Measurements from ENCODE around the gene NXPH1.

NXPH1 gene

GRCh38 chr7:8440670-8441069 is 7.3 kb downstream of the NXPH1 start:
- Histone ChIP-seq H3K27me3 (ENCODE audit: control insufficient read depth, insufficient read depth, low read length) (peaks cover 92% of the 10 kb centered on the region), H3K4me3 (ENCODE audit: low read depth, low read length) (peak overlapping the region; percentile 70), H3K9ac (ENCODE audit: low read depth, low read length) (no peak overlapping the region), H3K4me1 (ENCODE audit: control insufficient read depth, insufficient read depth, low read length) (peaks cover 14% of the 10 kb centered on the region), H3K36me3 (ENCODE audit: control insufficient read depth, insufficient read depth, low read length) (no peaks in the 10 kb centered on the region), H3K9me3 (ENCODE audit: control insufficient read depth, insufficient read depth, low read length) (no peaks in the 10 kb centered on the region)

- Histone ChIP-seq H3K27me3 (ENCODE audit: control insufficient read depth, insufficient read depth, low read length) (peaks cover 92% of the 10 kb centered on the region), H3K4me3 (ENCODE audit: low read depth, low read length) (peak overlapping the region; percentile 70), H3K9me3 (ENCODE audit: control insufficient read depth, insufficient read depth, low read length) (no peaks in the 10 kb centered on the region), H3K4me1 (ENCODE audit: control insufficient read depth, insufficient read depth, low read length) (peaks cover 14% of the 10 kb centered on the region), H3K36me3 (ENCODE audit: control insufficient read depth, insufficient read depth, low read length) (no peaks in the 10 kb centered on the region), H3K9ac (ENCODE audit: low read depth, low read length) (no peak overlapping the region)
Observed at GRCh38 chr7:8441106-8441965, 7.9 kb downstream of the NXPH1 start.

GRCh38 chr7:8442051-8442813 is 8.8 kb downstream of the NXPH1 start:
- H3K4me1 ChIP-seq (ENCODE audit: control insufficient read depth, insufficient read depth, low read length), result peaks cover 14% of the 10 kb centered on the region
- peak overlapping the region; percentile 70 for H3K4me3 ChIP-seq (ENCODE audit: low read depth, low read length)
- no peaks in the 10 kb centered on the region for H3K36me3 ChIP-seq (ENCODE audit: control insufficient read depth, insufficient read depth, low read length)
- no peaks in the 10 kb centered on the region for H3K9me3 ChIP-seq (ENCODE audit: control insufficient read depth, insufficient read depth, low read length)
- H3K27me3 ChIP-seq (ENCODE audit: control insufficient read depth, insufficient read depth, low read length), result peaks cover 84% of the 10 kb centered on the region
- no peak overlapping the region for H3K9ac ChIP-seq (ENCODE audit: low read depth, low read length)

- Histone ChIP-seq H3K4me1 (ENCODE audit: control insufficient read depth, insufficient read depth, low read length) (peaks cover 9% of the 10 kb centered on the region), H3K4me3 (ENCODE audit: low read depth, low read length) (peak overlapping the region; percentile 70), H3K36me3 (ENCODE audit: control insufficient read depth, insufficient read depth, low read length) (no peaks in the 10 kb centered on the region), H3K9me3 (ENCODE audit: control insufficient read depth, insufficient read depth, low read length) (no peaks in the 10 kb centered on the region), H3K27me3 (ENCODE audit: control insufficient read depth, insufficient read depth, low read length) (peaks cover 77% of the 10 kb centered on the region), H3K9ac (ENCODE audit: low read depth, low read length) (no peak overlapping the region)
Observed at GRCh38 chr7:8442814-8443304, 9.4 kb downstream of the NXPH1 start.

GRCh38 chr7:8443576-8444467 is 10.4 kb downstream of the NXPH1 start:
- H3K9ac ChIP-seq (ENCODE audit: low read depth, low read length), result no peak overlapping the region
- H3K27me3 ChIP-seq (ENCODE audit: control insufficient read depth, insufficient read depth, low read length), result peaks cover 68% of the 10 kb centered on the region
- H3K4me1 ChIP-seq (ENCODE audit: control insufficient read depth, insufficient read depth, low read length), result peaks cover 9% of the 10 kb centered on the region
- no peaks in the 10 kb centered on the region for H3K9me3 ChIP-seq (ENCODE audit: control insufficient read depth, insufficient read depth, low read length)
- H3K4me3 ChIP-seq (ENCODE audit: low read depth, low read length), result peak overlapping the region; percentile 70
- no peaks in the 10 kb centered on the region for H3K36me3 ChIP-seq (ENCODE audit: control insufficient read depth, insufficient read depth, low read length)

- Histone ChIP-seq H3K9ac (ENCODE audit: low read depth, low read length) (no peak overlapping the region), H3K36me3 (ENCODE audit: control insufficient read depth, insufficient read depth, low read length) (no peaks in the 10 kb centered on the region), H3K4me1 (ENCODE audit: control insufficient read depth, insufficient read depth, low read length) (peaks cover 9% of the 10 kb centered on the region), H3K27me3 (ENCODE audit: control insufficient read depth, insufficient read depth, low read length) (peaks cover 62% of the 10 kb centered on the region), H3K4me3 (ENCODE audit: low read depth, low read length) (peak overlapping the region; percentile 70), H3K9me3 (ENCODE audit: control insufficient read depth, insufficient read depth, low read length) (no peaks in the 10 kb centered on the region)
Observed at GRCh38 chr7:8444468-8444769, 11.0 kb downstream of the NXPH1 start.

- H3K36me3 ChIP-seq (ENCODE audit: control insufficient read depth, insufficient read depth, low read length), result no peaks in the 10 kb centered on the region
- H3K4me3 ChIP-seq (ENCODE audit: low read depth, low read length), result no peak overlapping the region
- H3K27me3 ChIP-seq (ENCODE audit: control insufficient read depth, insufficient read depth, low read length), result no peaks in the 10 kb centered on the region
- no peaks in the 10 kb centered on the region for H3K9me3 ChIP-seq (ENCODE audit: control insufficient read depth, insufficient read depth, low read length)
- no peak overlapping the region for H3K9ac ChIP-seq (ENCODE audit: low read depth, low read length)
- H3K4me1 ChIP-seq (ENCODE audit: control insufficient read depth, insufficient read depth, low read length), result no peaks in the 10 kb centered on the region
Observed at GRCh38 chr7:8453535-8453934, 20.1 kb downstream of the NXPH1 start.

- H3K27me3 ChIP-seq (ENCODE audit: control insufficient read depth, insufficient read depth, low read length), result no peaks in the 10 kb centered on the region
- no peaks in the 10 kb centered on the region for H3K4me1 ChIP-seq (ENCODE audit: control insufficient read depth, insufficient read depth, low read length)
- no peaks in the 10 kb centered on the region for H3K36me3 ChIP-seq (ENCODE audit: control insufficient read depth, insufficient read depth, low read length)
- H3K9me3 ChIP-seq (ENCODE audit: control insufficient read depth, insufficient read depth, low read length), result no peaks in the 10 kb centered on the region
- no peak overlapping the region for H3K4me3 ChIP-seq (ENCODE audit: low read depth, low read length)
- no peak overlapping the region for H3K9ac ChIP-seq (ENCODE audit: low read depth, low read length)
Observed at GRCh38 chr7:8455426-8455825, 22.0 kb downstream of the NXPH1 start.

GRCh38 chr7:8462309-8462708 is 28.9 kb downstream of the NXPH1 start:
- no peaks in the 10 kb centered on the region for H3K27me3 ChIP-seq (ENCODE audit: control insufficient read depth, insufficient read depth, low read length)
- H3K36me3 ChIP-seq (ENCODE audit: control insufficient read depth, insufficient read depth, low read length), result no peaks in the 10 kb centered on the region
- H3K4me3 ChIP-seq (ENCODE audit: low read depth, low read length), result no peak overlapping the region
- no peaks in the 10 kb centered on the region for H3K9me3 ChIP-seq (ENCODE audit: control insufficient read depth, insufficient read depth, low read length)
- H3K9ac ChIP-seq (ENCODE audit: low read depth, low read length), result no peak overlapping the region
- H3K4me1 ChIP-seq (ENCODE audit: control insufficient read depth, insufficient read depth, low read length), result no peaks in the 10 kb centered on the region

- H3K9ac ChIP-seq (ENCODE audit: low read depth, low read length), result no peak overlapping the region
- no peaks in the 10 kb centered on the region for H3K4me1 ChIP-seq (ENCODE audit: control insufficient read depth, insufficient read depth, low read length)
- no peaks in the 10 kb centered on the region for H3K36me3 ChIP-seq (ENCODE audit: control insufficient read depth, insufficient read depth, low read length)
- H3K27me3 ChIP-seq (ENCODE audit: control insufficient read depth, insufficient read depth, low read length), result no peaks in the 10 kb centered on the region
- no peak overlapping the region for H3K4me3 ChIP-seq (ENCODE audit: low read depth, low read length)
- H3K9me3 ChIP-seq (ENCODE audit: control insufficient read depth, insufficient read depth, low read length), result no peaks in the 10 kb centered on the region
Observed at GRCh38 chr7:8465338-8465737, 31.9 kb downstream of the NXPH1 start.

GRCh38 chr7:8480527-8480926 is 47.1 kb downstream of the NXPH1 start:
- Histone ChIP-seq H3K4me3 (ENCODE audit: low read depth, low read length) (no peak overlapping the region), H3K9ac (ENCODE audit: low read depth, low read length) (no peak overlapping the region), H3K4me1 (ENCODE audit: control insufficient read depth, insufficient read depth, low read length) (no peaks in the 10 kb centered on the region), H3K27me3 (ENCODE audit: control insufficient read depth, insufficient read depth, low read length) (no peaks in the 10 kb centered on the region), H3K9me3 (ENCODE audit: control insufficient read depth, insufficient read depth, low read length) (no peaks in the 10 kb centered on the region), H3K36me3 (ENCODE audit: control insufficient read depth, insufficient read depth, low read length) (no peaks in the 10 kb centered on the region)
